GM18867 (cell line): ENCODE results near the gene GUCY1A2.

Experiments
- ATAC-seq: cut with Tn5 transposase; IDR thresholded peaks from one replicate; pipeline ENCODE4 v1.9.1; 2021; ENCODE audit warnings: mild to moderate bottlenecking, moderate library complexity; ENCODE audit not compliant: unreplicated experiment

Gene GUCY1A2

GRCh38 chr11:106761745-106762144 lies 256.5 kb downstream of the GUCY1A2 start:
- no peak for ATAC-seq

- no peak for ATAC-seq
Observed at GRCh38 chr11:106761240-106761639, 257.0 kb downstream of the GUCY1A2 start.

- ATAC-seq, result no peak
Observed at GRCh38 chr11:106748059-106748458, 270.2 kb downstream of the GUCY1A2 start.

- no peak for ATAC-seq
Observed at GRCh38 chr11:106745941-106746340, 272.3 kb downstream of the GUCY1A2 start.

- ATAC-seq, result no peak
Observed at GRCh38 chr11:106733635-106734034, 284.6 kb downstream of the GUCY1A2 start.

GRCh38 chr11:106728859-106729258 lies 289.4 kb downstream of the GUCY1A2 start:
- ATAC-seq, result no peak

- no peak for ATAC-seq
Observed at GRCh38 chr11:106728379-106728778, 289.9 kb downstream of the GUCY1A2 start.

- ATAC-seq, result no peak
Observed at GRCh38 chr11:106727256-106727655, 291.0 kb downstream of the GUCY1A2 start.

GRCh38 chr11:106724293-106724892 lies 293.9 kb downstream of the GUCY1A2 start:
- ATAC-seq, result no peak

- ATAC-seq, result no peak
Observed at GRCh38 chr11:106723071-106723470, 295.2 kb downstream of the GUCY1A2 start.

GRCh38 chr11:106717222-106717621 lies 301.1 kb downstream of the GUCY1A2 start:
- no peak for ATAC-seq

- ATAC-seq, result no peak
Observed at GRCh38 chr11:106714199-106714598, 304.1 kb downstream of the GUCY1A2 start.

- ATAC-seq, result no peak
Observed at GRCh38 chr11:106708348-106708747, 309.9 kb downstream of the GUCY1A2 start.

- no peak for ATAC-seq
Observed at GRCh38 chr11:106706355-106706754, 311.9 kb downstream of the GUCY1A2 start.

GRCh38 chr11:106702805-106703204 lies 315.5 kb downstream of the GUCY1A2 start:
- no peak for ATAC-seq

- ATAC-seq, result no peak
Observed at GRCh38 chr11:106697058-106697457, 321.2 kb downstream of the GUCY1A2 start.

- no peak for ATAC-seq
Observed at GRCh38 chr11:106695506-106695905, 322.8 kb downstream of the GUCY1A2 start.

- ATAC-seq, result no peak
Observed at GRCh38 chr11:106694501-106694900, 323.8 kb downstream of the GUCY1A2 start.

- ATAC-seq, result no peak
Observed at GRCh38 chr11:106691807-106692365, 326.4 kb downstream of the GUCY1A2 start.

GRCh38 chr11:106690923-106691322 lies 327.4 kb downstream of the GUCY1A2 start:
- ATAC-seq, result no peak

- no peak for ATAC-seq
Observed at GRCh38 chr11:106684944-106685343, 333.3 kb downstream of the GUCY1A2 start.

- ATAC-seq, result peak; percentile 77
Observed at GRCh38 chr11:106683435-106683834, 334.8 kb downstream of the GUCY1A2 start.

GRCh38 chr11:106681435-106681834 lies 336.8 kb downstream of the GUCY1A2 start:
- ATAC-seq, result no peak
